ENCODE data around the gene POC5. TPM values are rescaled to one million over a fixed set of nuclear protein-coding genes. Genes with fewer than 3 reads are reported as not detected.

Gene POC5
- total and polyA plus RNA-seq, 2 of the 13 experiments (the other 11 are each of a cell fraction or from before 2014, with no cell fraction given): 6.9 to 9.3 TPM

DNA sequence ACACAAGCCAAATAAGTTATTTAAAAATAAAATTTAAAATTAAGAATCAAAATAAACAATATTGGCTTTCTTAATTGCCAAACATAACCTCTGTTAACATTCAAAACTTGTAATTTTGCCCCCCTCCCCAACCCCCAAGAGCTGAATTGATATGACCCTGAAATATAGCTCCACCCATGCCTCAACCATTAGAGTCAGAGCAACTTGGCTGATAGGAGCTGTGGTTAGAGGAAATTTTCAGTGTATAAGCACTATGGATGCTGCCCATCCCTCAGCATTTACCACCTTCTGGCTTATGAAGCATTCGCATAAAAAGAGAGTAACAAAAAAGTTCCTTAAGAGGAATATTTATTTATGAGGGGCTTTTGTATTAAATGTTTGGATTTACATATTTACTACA lies 6.1 kb downstream of the POC5 start:
- ChIA-PET CTCF (ENCODE audit: low intra/inter-chr PET ratio, low total read pairs) (no interaction called here), POLR2A (no interaction called here)
- intact Hi-C loops (cut with micrococcal nuclease; ENCODE audit: unreplicated experiment): no loop called here
- ATAC-seq: no peak
- Histone ChIP-seq H3K36me3 (replicated peaks in 1 of 2; ENCODE audit: control insufficient read depth in 1 of 2, insufficient read depth in 2 of 2, low read length in 2 of 2) (peaks cover 0 to 20% of the 10 kb centered on the region in 2 experiments; a peak in 1 of 5 replicates), H3K79me2 (ENCODE audit: insufficient read depth, low read length) (peaks cover 10% of the 10 kb centered on the region), H3K4me3 (replicated peaks in 1 of 3; ENCODE audit: insufficient read depth in 1 of 3, low read depth in 2 of 3, low read length in 3 of 3) (no peak overlapping the region), H3K9me3 (ENCODE audit: low read length) (no peaks in the 10 kb centered on the region), H3K4me2 (ENCODE audit: low read depth, low read length) (no peak overlapping the region), H3K27me3 (ENCODE audit: control insufficient read depth in 1 of 2, insufficient read depth in 2 of 2, low read length in 2 of 2) (no peaks in the 10 kb centered on the region), H4K20me1 (ENCODE audit: insufficient read depth, low read length) (no peaks in the 10 kb centered on the region), H3K4me1 (ENCODE audit: insufficient read depth, low read length) (peaks cover 15% of the 10 kb centered on the region), H3K9ac (ENCODE audit: insufficient read depth, low read depth, low read length) (no peak overlapping the region), H2AFZ (ENCODE audit: low read length) (no peak overlapping the region), H3K27ac (ENCODE audit: extremely low read length, insufficient read depth, low read length) (no peak overlapping the region)
- FAIRE-seq: no peak
- BruUV-seq (replicated peaks): no TSS peak
- WGBS (ENCODE audit: low lambda C conversion rate): 94% methylated on average over 1 of the region's 1 CpG
- DNase-seq (ENCODE audit: low spot score): no peak
- in situ Hi-C loops (cut with HindIII; ENCODE audit: extremely low pct_ligation_motif_present, low pct_unique_long_range_greater_than_20kb): no loop called here
- TF ChIP-seq ARID2 (CRISPR knock-in tag; IDR thresholded peaks at IDR 0.05; ENCODE audit: borderline replicate concordance) (no peak), MED1 (CRISPR knock-in tag; IDR thresholded peaks at IDR 0.05) (no peak), HNRNPK (IDR thresholded peaks at IDR 0.05; ENCODE audit: low read depth, low read length, poor library complexity, severe bottlenecking) (no peak), FOXK1 (CRISPR knock-in tag; IDR thresholded peaks at IDR 0.05; ENCODE audit: borderline replicate concordance, low read depth) (no peak), ZNF589 (CRISPR knock-in tag; conservative IDR thresholded peaks at IDR 0.05) (no peak), MED13 (CRISPR knock-in tag; IDR thresholded peaks at IDR 0.05) (no peak), MEIS2 (CRISPR knock-in tag; IDR thresholded peaks at IDR 0.05) (no peak), POLR2AphosphoS5 (IDR thresholded peaks at IDR 0.05; ENCODE audit: low read depth, low read length) (no peak), POLR2AphosphoS2 (IDR thresholded peaks at IDR 0.05; ENCODE audit: low read depth, low read length) (no peak), ZKSCAN8 (CRISPR knock-in tag; IDR thresholded peaks at IDR 0.05; ENCODE audit: borderline replicate concordance) (no peak), SCMH1 (CRISPR knock-in tag; IDR thresholded peaks at IDR 0.05; ENCODE audit: borderline replicate concordance) (no peak), ZNF879 (CRISPR knock-in tag; IDR thresholded peaks at IDR 0.05) (no peak)
- TF ChIP-seq, protein P1, sequence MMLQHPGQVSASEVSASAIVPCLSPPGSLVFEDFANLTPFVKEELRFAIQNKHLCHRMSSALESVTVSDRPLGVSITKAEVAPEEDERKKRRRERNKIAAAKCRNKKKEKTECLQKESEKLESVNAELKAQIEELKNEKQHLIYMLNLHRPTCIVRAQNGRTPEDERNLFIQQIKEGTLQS (CRISPR knock-in tag; IDR thresholded peaks at IDR 0.05): no peak
- TF ChIP-seq, protein P2, sequence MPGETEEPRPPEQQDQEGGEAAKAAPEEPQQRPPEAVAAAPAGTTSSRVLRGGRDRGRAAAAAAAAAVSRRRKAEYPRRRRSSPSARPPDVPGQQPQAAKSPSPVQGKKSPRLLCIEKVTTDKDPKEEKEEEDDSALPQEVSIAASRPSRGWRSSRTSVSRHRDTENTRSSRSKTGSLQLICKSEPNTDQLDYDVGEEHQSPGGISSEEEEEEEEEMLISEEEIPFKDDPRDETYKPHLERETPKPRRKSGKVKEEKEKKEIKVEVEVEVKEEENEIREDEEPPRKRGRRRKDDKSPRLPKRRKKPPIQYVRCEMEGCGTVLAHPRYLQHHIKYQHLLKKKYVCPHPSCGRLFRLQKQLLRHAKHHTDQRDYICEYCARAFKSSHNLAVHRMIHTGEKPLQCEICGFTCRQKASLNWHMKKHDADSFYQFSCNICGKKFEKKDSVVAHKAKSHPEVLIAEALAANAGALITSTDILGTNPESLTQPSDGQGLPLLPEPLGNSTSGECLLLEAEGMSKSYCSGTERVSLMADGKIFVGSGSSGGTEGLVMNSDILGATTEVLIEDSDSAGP (CRISPR knock-in tag; IDR thresholded peaks at IDR 0.05; ENCODE audit: borderline replicate concordance): no peak
- TF ChIP-seq, protein P3, sequence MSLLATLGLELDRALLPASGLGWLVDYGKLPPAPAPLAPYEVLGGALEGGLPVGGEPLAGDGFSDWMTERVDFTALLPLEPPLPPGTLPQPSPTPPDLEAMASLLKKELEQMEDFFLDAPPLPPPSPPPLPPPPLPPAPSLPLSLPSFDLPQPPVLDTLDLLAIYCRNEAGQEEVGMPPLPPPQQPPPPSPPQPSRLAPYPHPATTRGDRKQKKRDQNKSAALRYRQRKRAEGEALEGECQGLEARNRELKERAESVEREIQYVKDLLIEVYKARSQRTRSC (CRISPR knock-in tag; IDR thresholded peaks at IDR 0.05; ENCODE audit: low read depth): no peak
- TF ChIP-seq, protein P4, sequence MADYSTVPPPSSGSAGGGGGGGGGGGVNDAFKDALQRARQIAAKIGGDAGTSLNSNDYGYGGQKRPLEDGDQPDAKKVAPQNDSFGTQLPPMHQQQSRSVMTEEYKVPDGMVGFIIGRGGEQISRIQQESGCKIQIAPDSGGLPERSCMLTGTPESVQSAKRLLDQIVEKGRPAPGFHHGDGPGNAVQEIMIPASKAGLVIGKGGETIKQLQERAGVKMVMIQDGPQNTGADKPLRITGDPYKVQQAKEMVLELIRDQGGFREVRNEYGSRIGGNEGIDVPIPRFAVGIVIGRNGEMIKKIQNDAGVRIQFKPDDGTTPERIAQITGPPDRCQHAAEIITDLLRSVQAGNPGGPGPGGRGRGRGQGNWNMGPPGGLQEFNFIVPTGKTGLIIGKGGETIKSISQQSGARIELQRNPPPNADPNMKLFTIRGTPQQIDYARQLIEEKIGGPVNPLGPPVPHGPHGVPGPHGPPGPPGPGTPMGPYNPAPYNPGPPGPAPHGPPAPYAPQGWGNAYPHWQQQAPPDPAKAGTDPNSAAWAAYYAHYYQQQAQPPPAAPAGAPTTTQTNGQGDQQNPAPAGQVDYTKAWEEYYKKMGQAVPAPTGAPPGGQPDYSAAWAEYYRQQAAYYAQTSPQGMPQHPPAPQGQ (CRISPR knock-in tag; IDR thresholded peaks at IDR 0.05; ENCODE audit: borderline replicate concordance): no peak
- TF ChIP-seq, protein P5, sequence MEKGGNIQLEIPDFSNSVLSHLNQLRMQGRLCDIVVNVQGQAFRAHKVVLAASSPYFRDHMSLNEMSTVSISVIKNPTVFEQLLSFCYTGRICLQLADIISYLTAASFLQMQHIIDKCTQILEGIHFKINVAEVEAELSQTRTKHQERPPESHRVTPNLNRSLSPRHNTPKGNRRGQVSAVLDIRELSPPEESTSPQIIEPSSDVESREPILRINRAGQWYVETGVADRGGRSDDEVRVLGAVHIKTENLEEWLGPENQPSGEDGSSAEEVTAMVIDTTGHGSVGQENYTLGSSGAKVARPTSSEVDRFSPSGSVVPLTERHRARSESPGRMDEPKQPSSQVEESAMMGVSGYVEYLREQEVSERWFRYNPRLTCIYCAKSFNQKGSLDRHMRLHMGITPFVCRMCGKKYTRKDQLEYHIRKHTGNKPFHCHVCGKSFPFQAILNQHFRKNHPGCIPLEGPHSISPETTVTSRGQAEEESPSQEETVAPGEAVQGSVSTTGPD (CRISPR knock-in tag; IDR thresholded peaks at IDR 0.05): no peak
- TF ChIP-seq, protein P6, sequence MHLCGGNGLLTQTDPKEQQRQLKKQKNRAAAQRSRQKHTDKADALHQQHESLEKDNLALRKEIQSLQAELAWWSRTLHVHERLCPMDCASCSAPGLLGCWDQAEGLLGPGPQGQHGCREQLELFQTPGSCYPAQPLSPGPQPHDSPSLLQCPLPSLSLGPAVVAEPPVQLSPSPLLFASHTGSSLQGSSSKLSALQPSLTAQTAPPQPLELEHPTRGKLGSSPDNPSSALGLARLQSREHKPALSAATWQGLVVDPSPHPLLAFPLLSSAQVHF (CRISPR knock-in tag; IDR thresholded peaks at IDR 0.05): no peak
